Left ventricle myocardium inferior (tissue), 1 donor: Measurements from ENCODE around the gene ACBD3. TPM values are rescaled to one million over a fixed set of nuclear protein-coding genes. Genes with fewer than 3 reads are reported as not detected.

Experiments
- DNase-seq: peaks from one replicate; pipeline ENCODE4 v3.0.0-alpha.2; 2020
- H3K27ac ChIP-seq: fragments of 200-600 bp; replicated peaks from 2 replicates; pipeline ENCODE4 v1.8.0; 2021
- H3K27me3 ChIP-seq: fragments of 200-600 bp; 2 replicates; pipeline ENCODE4 v1.8.0; 2021; ENCODE audit warnings: low read depth
- H3K36me3 ChIP-seq: fragments of 200-600 bp; 2 replicates; pipeline ENCODE4 v1.8.0; 2021
- H3K4me1 ChIP-seq: fragments of 200-600 bp; 2 replicates; pipeline ENCODE4 v1.8.0; 2021
- H3K4me3 ChIP-seq: fragments of 200-600 bp; 2 replicates; pipeline ENCODE4 v1.8.0; 2021; ENCODE audit warnings: mild to moderate bottlenecking, moderate library complexity
- H3K9me3 ChIP-seq: fragments of 200-600 bp; replicated peaks from 2 replicates; pipeline ENCODE4 v1.8.0; 2021
- CTCF ChIP-seq: fragments of 200-600 bp; IDR thresholded peaks from 2 replicates; pipeline ENCODE4 v1.8.0; 2021; ENCODE audit warnings: antibody characterized with exemption, mild to moderate bottlenecking, borderline replicate concordance
- intact Hi-C: fragments of 100-400 bp; cut with micrococcal nuclease; formaldehyde crosslinking; loops from one replicate; pipeline ENCODE4 v1.11.0; 2022
- long read RNA-seq: library from polyadenylated mRNA; unstranded; transcript quantifications from one replicate; pipeline ENCODE4 v2.0.0, GENCODE V29; 2021
- total RNA-seq: library from RNA; stranded (reverse); fragmentation: NEBNext Ultra II Directional; extraction: Animal tissue kit (Norgen Biotek cat#: 25700); gene quantifications from one replicate; pipeline ENCODE4 v1.2.1, GENCODE V29; 2021
- donor health status: DM: no; HTN: yes; CAD: no; lungs with severe emphysema.

Gene ACBD3
- 29.6 TPM for total RNA-seq
- long read RNA-seq, transcript ACBD3-201 (8 exons, 3,573 nt) = major isoform, 64 of 73 reads
- long read RNA-seq, partial matches to known transcripts = 5 of 73 reads
- long read RNA-seq, other reads (novel, unspliced or antisense) = 4 of 73 reads

- H3K4me1 ChIP-seq = peaks cover 60% of the 10 kb centered on the region
Measured at GRCh38 chr1:226186124-226187018, at the start of gene ACBD3. Gene ACBD3, minus strand, starts transcription at chr1:226186741. Its CDS starts 66 bp downstream, at chr1:226186675.

GRCh38 chr1:226233806-226234205 is 47.3 kb upstream of the ACBD3 start:
- TF ChIP-seq CTCF = no peak
- no peak for DNase-seq
- H3K36me3 ChIP-seq = peaks cover 63% of the 10 kb centered on the region
- intact Hi-C loops = no loop called here
- H3K27me3 ChIP-seq = no peaks in the 10 kb centered on the region
- no peak overlapping the region for H3K4me3 ChIP-seq
- H3K9me3 ChIP-seq = no peaks in the 10 kb centered on the region
- H3K27ac ChIP-seq = no peak overlapping the region
- H3K4me1 ChIP-seq = no peaks in the 10 kb centered on the region

More at GRCh38 chr1:226186124-226187018, at the start of gene ACBD3:
- Histone ChIP-seq H3K9me3 (no peaks in the 10 kb centered on the region), H3K4me3 (peak within 1 kb of the TSS; percentile 98), H3K36me3 (peaks cover 6% of the 10 kb centered on the region), H3K27ac (peak within 1 kb of the TSS; percentile 97), H3K27me3 (no peaks in the 10 kb centered on the region)
- DNase-seq = peak; percentile 88
- peak; percentile 42 for TF ChIP-seq CTCF
- intact Hi-C loops = no loop called here

GRCh38 chr1:226233293-226233692 is 46.8 kb upstream of the ACBD3 start:
- Histone ChIP-seq H3K4me3 (no peak overlapping the region), H3K36me3 (peaks cover 58% of the 10 kb centered on the region), H3K27ac (no peak overlapping the region), H3K4me1 (no peaks in the 10 kb centered on the region), H3K27me3 (no peaks in the 10 kb centered on the region), H3K9me3 (no peaks in the 10 kb centered on the region)
- intact Hi-C loops = no loop called here
- TF ChIP-seq CTCF = no peak
- no peak for DNase-seq

DNA sequence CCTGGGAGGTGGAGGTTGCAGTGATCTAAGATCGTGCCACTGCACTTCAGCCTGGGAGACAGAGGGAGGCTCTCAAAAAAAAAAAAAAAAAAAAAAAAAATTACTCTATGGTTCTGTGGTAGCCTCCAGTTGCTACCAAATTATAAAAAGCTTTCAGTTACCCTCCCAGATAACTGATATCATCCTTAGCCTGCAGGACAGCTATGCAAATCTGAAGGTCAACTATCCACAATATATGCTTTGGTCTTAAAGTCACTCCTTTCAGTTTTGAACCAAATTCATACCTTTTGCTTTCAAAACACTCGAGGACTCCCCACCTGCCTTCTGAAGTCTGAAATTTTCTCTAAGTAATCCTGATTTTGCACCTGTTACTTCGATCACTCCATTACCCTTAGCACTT is 40.1 kb upstream of the ACBD3 start:
- Histone ChIP-seq H3K4me3 (no peak overlapping the region), H3K27me3 (peaks cover 33% of the 10 kb centered on the region), H3K9me3 (no peaks in the 10 kb centered on the region), H3K4me1 (peaks cover 10% of the 10 kb centered on the region), H3K36me3 (peaks cover 12% of the 10 kb centered on the region), H3K27ac (no peak overlapping the region)
- no peak for DNase-seq
- intact Hi-C loops = no loop called here
- no peak for TF ChIP-seq CTCF

DNA sequence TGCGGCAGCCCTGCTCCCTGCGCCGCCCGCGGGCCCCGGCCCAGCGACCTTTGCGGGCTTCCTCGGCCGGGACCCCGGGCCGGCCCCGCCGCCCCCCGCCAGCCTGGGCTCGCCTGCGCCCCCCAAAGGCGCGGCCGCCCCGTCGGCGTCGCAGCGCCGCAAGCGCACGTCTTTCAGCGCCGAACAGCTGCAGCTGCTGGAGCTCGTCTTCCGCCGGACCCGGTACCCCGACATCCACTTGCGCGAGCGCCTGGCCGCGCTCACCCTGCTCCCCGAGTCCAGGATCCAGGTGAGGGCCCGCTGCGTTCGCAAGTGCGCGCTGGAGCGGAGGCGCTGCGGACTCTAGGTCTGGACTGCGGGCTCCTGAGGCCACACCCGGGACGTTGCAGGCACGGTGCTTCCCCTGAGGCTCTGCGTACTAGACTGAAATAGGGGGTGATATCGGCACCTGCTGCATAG is 37.3 kb upstream of the ACBD3 start:
- Histone ChIP-seq H3K27ac (no peak overlapping the region), H3K9me3 (no peaks in the 10 kb centered on the region), H3K27me3 (peaks cover 33% of the 10 kb centered on the region), H3K4me1 (peaks cover 10% of the 10 kb centered on the region), H3K4me3 (peak overlapping the region; percentile 67), H3K36me3 (no peaks in the 10 kb centered on the region)
- TF ChIP-seq CTCF = no peak
- intact Hi-C loops = no loop called here
- DNase-seq = no peak
